Measurements from ENCODE around the gene TAF11. TPM values are rescaled to one million over a fixed set of nuclear protein-coding genes. Genes with fewer than 3 reads are reported as not detected.

Gene TAF11
- total RNA-seq, 1 donor from 2014 or later: 28.0 TPM

GRCh38 chr6:34928695-34929094 lies 40.9 kb upstream of the TAF11 start:
- Mint-ChIP-seq H3K36me3 (ENCODE audit: low read depth) (no peaks in the 10 kb centered on the region), H3K27me3 (no peaks in the 10 kb centered on the region), H3K4me3 (no peak overlapping the region), H3K27ac (no peak overlapping the region), H3K9me3 (no peaks in the 10 kb centered on the region), H3K4me1 (peaks cover 14% of the 10 kb centered on the region)
- no peak for DNase-seq
- no peak for ATAC-seq (ENCODE audit: low read depth)
- ChIA-PET CTCF (no interaction called here), POLR2A (no interaction called here)
- intact Hi-C loops (cut with micrococcal nuclease): no loop called here
- TF ChIP-seq, protein P1, sequence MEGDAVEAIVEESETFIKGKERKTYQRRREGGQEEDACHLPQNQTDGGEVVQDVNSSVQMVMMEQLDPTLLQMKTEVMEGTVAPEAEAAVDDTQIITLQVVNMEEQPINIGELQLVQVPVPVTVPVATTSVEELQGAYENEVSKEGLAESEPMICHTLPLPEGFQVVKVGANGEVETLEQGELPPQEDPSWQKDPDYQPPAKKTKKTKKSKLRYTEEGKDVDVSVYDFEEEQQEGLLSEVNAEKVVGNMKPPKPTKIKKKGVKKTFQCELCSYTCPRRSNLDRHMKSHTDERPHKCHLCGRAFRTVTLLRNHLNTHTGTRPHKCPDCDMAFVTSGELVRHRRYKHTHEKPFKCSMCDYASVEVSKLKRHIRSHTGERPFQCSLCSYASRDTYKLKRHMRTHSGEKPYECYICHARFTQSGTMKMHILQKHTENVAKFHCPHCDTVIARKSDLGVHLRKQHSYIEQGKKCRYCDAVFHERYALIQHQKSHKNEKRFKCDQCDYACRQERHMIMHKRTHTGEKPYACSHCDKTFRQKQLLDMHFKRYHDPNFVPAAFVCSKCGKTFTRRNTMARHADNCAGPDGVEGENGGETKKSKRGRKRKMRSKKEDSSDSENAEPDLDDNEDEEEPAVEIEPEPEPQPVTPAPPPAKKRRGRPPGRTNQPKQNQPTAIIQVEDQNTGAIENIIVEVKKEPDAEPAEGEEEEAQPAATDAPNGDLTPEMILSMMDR (IDR thresholded peaks at IDR 0.05): no peak

GRCh38 chr6:34928220-34928619 lies 40.4 kb upstream of the TAF11 start:
- Mint-ChIP-seq H3K4me3 (no peak overlapping the region), H3K27me3 (no peaks in the 10 kb centered on the region), H3K9me3 (no peaks in the 10 kb centered on the region), H3K36me3 (ENCODE audit: low read depth) (no peaks in the 10 kb centered on the region), H3K4me1 (peaks cover 14% of the 10 kb centered on the region), H3K27ac (no peak overlapping the region)
- POLR2A ChIA-PET: no interaction called here
- DNase-seq (no peak), ATAC-seq (ENCODE audit: low read depth) (no peak)
- CTCF ChIA-PET: no interaction called here
- TF ChIP-seq, protein P1 (IDR thresholded peaks at IDR 0.05): no peak
- intact Hi-C loops (cut with micrococcal nuclease): no loop called here

- Mint-ChIP-seq H3K36me3 (ENCODE audit: low read depth) (no peaks in the 10 kb centered on the region), H3K4me1 (peaks cover 14% of the 10 kb centered on the region), H3K27me3 (no peaks in the 10 kb centered on the region), H3K9me3 (no peaks in the 10 kb centered on the region), H3K4me3 (no peak overlapping the region), H3K27ac (no peak overlapping the region)
- DNase-seq (no peak), ATAC-seq (ENCODE audit: low read depth) (no peak)
- intact Hi-C loops (cut with micrococcal nuclease): no loop called here
- ChIA-PET CTCF (no interaction called here), POLR2A (no interaction called here)
- TF ChIP-seq, protein P1 (IDR thresholded peaks at IDR 0.05): no peak
These were observed 38.8 kb upstream of the TAF11 start for GRCh38 chr6:34926655-34927054.

- DNase-seq (no peak), ATAC-seq (ENCODE audit: low read depth) (no peak)
- intact Hi-C loops (cut with micrococcal nuclease): no loop called here
- TF ChIP-seq, protein P1 (IDR thresholded peaks at IDR 0.05): no peak
- Mint-ChIP-seq H3K4me3 (no peak overlapping the region), H3K9me3 (no peaks in the 10 kb centered on the region), H3K27me3 (no peaks in the 10 kb centered on the region), H3K27ac (no peak overlapping the region), H3K4me1 (peaks cover 12% of the 10 kb centered on the region), H3K36me3 (ENCODE audit: low read depth) (no peaks in the 10 kb centered on the region)
- ChIA-PET POLR2A (no interaction called here), CTCF (no interaction called here)
These were observed 37.2 kb upstream of the TAF11 start for GRCh38 chr6:34924831-34925625.

GRCh38 chr6:34922177-34922663 lies 34.4 kb upstream of the TAF11 start:
- Mint-ChIP-seq H3K9me3 (no peaks in the 10 kb centered on the region), H3K4me1 (no peaks in the 10 kb centered on the region), H3K27ac (no peak overlapping the region), H3K27me3 (no peaks in the 10 kb centered on the region), H3K36me3 (ENCODE audit: low read depth) (peaks cover 4% of the 10 kb centered on the region), H3K4me3 (no peak overlapping the region)
- ATAC-seq (ENCODE audit: low read depth) (no peak), DNase-seq (no peak)
- CTCF ChIA-PET: interaction anchor here (0.5 kb wide), 1 partner anchor 57 kb away, joined by 3 read pairs; no protein-coding TSS in a partner anchor
- intact Hi-C loops (cut with micrococcal nuclease): no loop called here
- POLR2A ChIA-PET: no interaction called here
- TF ChIP-seq, protein P1 (IDR thresholded peaks at IDR 0.05): no peak
